GM12873 (cell line): ENCODE results near the gene TMTC2.

Source experiments
- CTCF ChIP-seq: IDR thresholded peaks from 2 replicates; pipeline ENCODE4 v1.5.1; 2012; ENCODE audit warnings: low read depth, mild to moderate bottlenecking, moderate library complexity, low read length, control low read depth; ENCODE audit not compliant: insufficient read depth; ENCODE audit errors: missing control alignments

The TMTC2 gene

GRCh38 chr12:82749015-82749414 lies 62.3 kb downstream of the TMTC2 start:
- no peak for TF ChIP-seq CTCF

GRCh38 chr12:82754856-82755255 lies 68.2 kb downstream of the TMTC2 start:
- TF ChIP-seq CTCF, result no peak

- no peak for TF ChIP-seq CTCF
Measured at GRCh38 chr12:82756303-82756702, 69.6 kb downstream of the TMTC2 start.

- no peak for TF ChIP-seq CTCF
Measured at GRCh38 chr12:82757059-82757458, 70.4 kb downstream of the TMTC2 start.

GRCh38 chr12:82757656-82758055 lies 71.0 kb downstream of the TMTC2 start:
- TF ChIP-seq CTCF, result no peak

GRCh38 chr12:82758749-82759330 lies 72.1 kb downstream of the TMTC2 start:
- no peak for TF ChIP-seq CTCF

GRCh38 chr12:82760423-82760822 lies 73.7 kb downstream of the TMTC2 start:
- no peak for TF ChIP-seq CTCF
